GM21737 (cell line): Measurements from ENCODE around the gene CYSLTR1.
"Not testable (repeated sequence)": the region's sequence is repeated elsewhere in the genome, so short reads cannot be mapped to it uniquely, and the experiment has no call there.

ENCODE experiments used
- ATAC-seq: cut with Tn5 transposase; IDR thresholded peaks from one replicate; pipeline ENCODE4 v1.9.1; 2021; ENCODE audit warnings: mild to moderate bottlenecking, moderate library complexity; ENCODE audit not compliant: unreplicated experiment

The CYSLTR1 gene

GRCh38 chrX:78226047-78226446 is 101.4 kb downstream of the CYSLTR1 start:
- not testable (repeated sequence) for ATAC-seq
